WTC11 (cell line): ENCODE measurements around the gene TNFSF4.

Experiments used
- SP1 ChIP-seq: sonication (generic); formaldehyde crosslinking; conservative IDR thresholded peaks from 2 replicates; pipeline ENCODE4 v1.8.1; 2022; ENCODE audit warnings: missing genetic modification reagents
- TF ChIP-seq, protein P1 (sequence below): fragments of 250-450 bp; sonication (Bioruptor Pico); IDR thresholded peaks from 2 replicates; pipeline ENCODE4 v1.8.0; 2021; ENCODE audit warnings: mild to moderate bottlenecking
- TF ChIP-seq, protein P2 (sequence below): fragments of 200-600 bp; IDR thresholded peaks from 2 replicates; pipeline ENCODE4 v1.8.0; 2022; ENCODE audit warnings: antibody characterized with exemption

DNA sequence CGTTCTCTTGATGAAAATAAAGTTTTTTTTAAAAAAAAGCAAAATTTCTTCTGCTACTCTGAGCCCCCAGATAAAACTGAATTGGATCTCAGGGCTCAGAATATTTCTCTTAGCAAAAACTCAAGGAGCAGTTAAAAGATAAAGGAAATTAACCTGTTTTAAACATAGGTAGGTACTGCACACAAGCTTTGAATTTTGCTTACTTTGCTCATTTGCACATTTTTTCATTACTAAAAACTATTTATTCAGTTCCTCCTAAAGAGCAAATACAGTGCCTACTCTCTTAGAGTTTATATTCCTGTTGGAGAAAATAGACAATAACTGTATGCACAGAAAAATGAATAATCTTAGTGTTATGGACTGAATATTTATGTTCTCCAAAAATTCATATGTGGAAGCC lies 13.0 kb upstream of the TNFSF4 start:
- TF ChIP-seq, protein P1, sequence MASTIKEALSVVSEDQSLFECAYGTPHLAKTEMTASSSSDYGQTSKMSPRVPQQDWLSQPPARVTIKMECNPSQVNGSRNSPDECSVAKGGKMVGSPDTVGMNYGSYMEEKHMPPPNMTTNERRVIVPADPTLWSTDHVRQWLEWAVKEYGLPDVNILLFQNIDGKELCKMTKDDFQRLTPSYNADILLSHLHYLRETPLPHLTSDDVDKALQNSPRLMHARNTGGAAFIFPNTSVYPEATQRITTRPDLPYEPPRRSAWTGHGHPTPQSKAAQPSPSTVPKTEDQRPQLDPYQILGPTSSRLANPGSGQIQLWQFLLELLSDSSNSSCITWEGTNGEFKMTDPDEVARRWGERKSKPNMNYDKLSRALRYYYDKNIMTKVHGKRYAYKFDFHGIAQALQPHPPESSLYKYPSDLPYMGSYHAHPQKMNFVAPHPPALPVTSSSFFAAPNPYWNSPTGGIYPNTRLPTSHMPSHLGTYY (CRISPR knock-in tag) = no peak
- TF ChIP-seq, protein P2, sequence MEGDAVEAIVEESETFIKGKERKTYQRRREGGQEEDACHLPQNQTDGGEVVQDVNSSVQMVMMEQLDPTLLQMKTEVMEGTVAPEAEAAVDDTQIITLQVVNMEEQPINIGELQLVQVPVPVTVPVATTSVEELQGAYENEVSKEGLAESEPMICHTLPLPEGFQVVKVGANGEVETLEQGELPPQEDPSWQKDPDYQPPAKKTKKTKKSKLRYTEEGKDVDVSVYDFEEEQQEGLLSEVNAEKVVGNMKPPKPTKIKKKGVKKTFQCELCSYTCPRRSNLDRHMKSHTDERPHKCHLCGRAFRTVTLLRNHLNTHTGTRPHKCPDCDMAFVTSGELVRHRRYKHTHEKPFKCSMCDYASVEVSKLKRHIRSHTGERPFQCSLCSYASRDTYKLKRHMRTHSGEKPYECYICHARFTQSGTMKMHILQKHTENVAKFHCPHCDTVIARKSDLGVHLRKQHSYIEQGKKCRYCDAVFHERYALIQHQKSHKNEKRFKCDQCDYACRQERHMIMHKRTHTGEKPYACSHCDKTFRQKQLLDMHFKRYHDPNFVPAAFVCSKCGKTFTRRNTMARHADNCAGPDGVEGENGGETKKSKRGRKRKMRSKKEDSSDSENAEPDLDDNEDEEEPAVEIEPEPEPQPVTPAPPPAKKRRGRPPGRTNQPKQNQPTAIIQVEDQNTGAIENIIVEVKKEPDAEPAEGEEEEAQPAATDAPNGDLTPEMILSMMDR = no peak
- no peak for TF ChIP-seq SP1 (CRISPR knock-in tag)
